ENCODE data around the gene ZG16B. TPM values are rescaled to one million over a fixed set of nuclear protein-coding genes. Genes with fewer than 3 reads are reported as not detected.

ZG16B gene
- total RNA-seq, 4 donors from 2014 or later: 17.7 to 80.5 (median 23.4) TPM

DNA sequence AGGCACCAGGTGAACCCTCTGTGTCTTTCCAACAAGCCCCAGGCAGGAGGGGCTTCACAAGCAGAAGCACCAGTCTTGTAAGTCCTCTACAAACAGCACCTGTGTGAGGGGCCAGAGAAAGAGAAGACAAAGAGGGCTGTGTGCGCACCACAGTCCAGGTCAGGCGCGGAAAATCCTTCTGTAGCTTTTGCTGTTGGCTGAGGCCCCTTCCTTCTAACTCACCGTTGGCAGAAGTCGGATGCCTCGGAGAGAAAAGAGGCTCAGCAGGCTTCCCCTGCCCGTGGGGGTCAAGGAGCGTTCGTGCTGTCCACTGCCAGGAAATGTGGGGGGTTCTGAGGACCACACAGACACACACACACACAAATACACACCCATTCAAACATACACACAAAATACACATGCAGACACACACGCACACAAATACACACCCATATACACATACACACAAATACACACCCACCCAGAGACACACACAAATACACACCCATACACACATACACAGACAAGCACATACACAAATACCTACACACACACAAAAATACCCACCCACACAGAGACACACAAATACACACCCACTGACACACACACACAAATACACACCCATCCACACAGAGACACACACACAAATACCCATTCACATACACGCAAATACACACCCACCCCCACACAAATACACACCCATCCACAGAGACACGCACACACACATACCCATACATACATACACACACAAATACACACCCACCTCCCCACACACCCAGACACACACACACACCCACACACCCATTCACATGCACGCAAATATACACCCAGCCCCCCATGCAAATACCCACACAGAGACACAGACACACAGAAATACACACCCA is 6.8 kb downstream of the ZG16B start:
- WGBS: 84% methylated on average over 8 of the region's 13 CpGs
- Histone ChIP-seq H3K4me1 (peaks cover 20% of the 10 kb centered on the region), H3K27ac (peak overlapping the region; percentile 73), H3K9me3 (no peaks in the 10 kb centered on the region), H3K27me3 (peaks cover 32% of the 10 kb centered on the region), H3K36me3 (no peaks in the 10 kb centered on the region), H3K4me3 (no peak overlapping the region)
- TF ChIP-seq, protein P1, sequence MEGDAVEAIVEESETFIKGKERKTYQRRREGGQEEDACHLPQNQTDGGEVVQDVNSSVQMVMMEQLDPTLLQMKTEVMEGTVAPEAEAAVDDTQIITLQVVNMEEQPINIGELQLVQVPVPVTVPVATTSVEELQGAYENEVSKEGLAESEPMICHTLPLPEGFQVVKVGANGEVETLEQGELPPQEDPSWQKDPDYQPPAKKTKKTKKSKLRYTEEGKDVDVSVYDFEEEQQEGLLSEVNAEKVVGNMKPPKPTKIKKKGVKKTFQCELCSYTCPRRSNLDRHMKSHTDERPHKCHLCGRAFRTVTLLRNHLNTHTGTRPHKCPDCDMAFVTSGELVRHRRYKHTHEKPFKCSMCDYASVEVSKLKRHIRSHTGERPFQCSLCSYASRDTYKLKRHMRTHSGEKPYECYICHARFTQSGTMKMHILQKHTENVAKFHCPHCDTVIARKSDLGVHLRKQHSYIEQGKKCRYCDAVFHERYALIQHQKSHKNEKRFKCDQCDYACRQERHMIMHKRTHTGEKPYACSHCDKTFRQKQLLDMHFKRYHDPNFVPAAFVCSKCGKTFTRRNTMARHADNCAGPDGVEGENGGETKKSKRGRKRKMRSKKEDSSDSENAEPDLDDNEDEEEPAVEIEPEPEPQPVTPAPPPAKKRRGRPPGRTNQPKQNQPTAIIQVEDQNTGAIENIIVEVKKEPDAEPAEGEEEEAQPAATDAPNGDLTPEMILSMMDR (IDR thresholded peaks at IDR 0.05): no peak
- no peak for TF ChIP-seq POLR2A (IDR thresholded peaks at IDR 0.05)
- TF ChIP-seq EP300 (IDR thresholded peaks at IDR 0.05): no peak
- no peak for DNase-seq (ENCODE audit: low spot score in 2 of 2)

DNA sequence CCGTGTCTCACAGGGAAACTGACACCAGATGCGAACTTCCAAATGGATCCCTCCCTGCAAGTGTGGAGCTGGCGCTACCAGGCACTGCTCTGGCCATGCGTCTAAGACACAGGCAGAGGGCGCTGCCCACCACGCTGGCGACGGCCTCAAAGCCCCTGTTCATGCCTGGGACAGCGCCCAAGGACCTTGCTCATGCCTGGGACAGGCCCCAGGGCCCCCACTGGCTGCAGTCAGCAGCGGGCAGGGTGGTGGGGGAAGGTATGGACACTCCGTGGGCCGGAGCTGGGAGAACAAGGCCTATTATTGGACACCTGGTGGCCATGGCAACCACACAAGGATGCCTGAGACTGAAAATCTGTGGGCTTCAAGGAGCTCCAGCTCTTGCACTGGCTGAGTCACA is 8.8 kb downstream of the ZG16B start:
- WGBS: 0% methylated on average over 1 of the region's 12 CpGs
- peaks cover 22% of the 10 kb centered on the region for H3K27me3 ChIP-seq
- H3K27ac ChIP-seq: no peak overlapping the region
- H3K4me3 ChIP-seq: no peak overlapping the region
- no peaks in the 10 kb centered on the region for H3K36me3 ChIP-seq
- no peaks in the 10 kb centered on the region for H3K9me3 ChIP-seq
- TF ChIP-seq, protein P1 (IDR thresholded peaks at IDR 0.05): peak; percentile 59 to 68
- TF ChIP-seq POLR2A (IDR thresholded peaks at IDR 0.05): no peak
- peaks cover 26% of the 10 kb centered on the region for H3K4me1 ChIP-seq
- DNase-seq (ENCODE audit: low spot score in 2 of 2): no peak

DNA sequence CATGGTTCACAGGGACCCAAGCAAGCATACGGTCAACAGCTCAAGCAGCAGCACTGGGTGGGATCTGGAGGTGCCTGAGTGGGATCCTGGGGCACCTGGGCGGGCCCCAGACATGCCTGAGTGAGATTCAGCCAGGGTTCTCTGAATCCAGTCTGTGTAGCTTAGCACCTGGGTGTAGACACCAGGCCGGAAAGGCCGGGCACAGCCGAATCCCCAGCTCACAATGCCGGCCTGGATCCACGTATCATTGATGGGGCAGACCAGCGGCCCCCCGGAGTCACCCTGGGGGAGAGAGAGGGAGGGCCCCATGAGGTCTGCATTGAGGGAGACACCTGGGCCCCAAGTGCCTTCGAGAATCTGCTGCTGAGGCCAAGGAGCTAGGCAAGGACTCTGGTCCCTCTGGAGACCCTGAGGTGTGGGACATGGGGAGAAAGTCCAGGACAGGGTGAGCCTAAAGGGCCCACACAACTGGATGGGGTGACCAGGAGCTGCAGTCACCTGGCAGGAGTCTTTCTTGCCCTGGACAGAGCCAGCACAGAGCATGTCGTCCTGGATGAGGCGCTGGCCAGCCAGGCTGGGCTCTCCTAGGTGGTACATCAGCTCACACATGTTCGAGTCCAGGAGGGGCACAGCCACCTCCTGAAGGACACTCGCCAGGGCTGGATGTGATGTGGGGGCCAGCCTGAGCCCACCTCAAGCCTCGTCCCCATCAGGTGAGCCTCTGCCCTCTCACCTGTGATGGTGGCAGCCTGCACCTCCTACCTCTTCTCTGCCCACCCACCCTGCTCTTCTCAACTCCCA is 9.7 kb downstream of the ZG16B start:
- Histone ChIP-seq H3K27ac (no peak overlapping the region), H3K27me3 (peaks cover 22% of the 10 kb centered on the region), H3K36me3 (no peaks in the 10 kb centered on the region), H3K4me3 (no peak overlapping the region), H3K4me1 (peaks cover 26% of the 10 kb centered on the region), H3K9me3 (no peaks in the 10 kb centered on the region)
- no peak for DNase-seq (ENCODE audit: low spot score in 2 of 2)
- no peak for TF ChIP-seq POLR2AphosphoS5 (IDR thresholded peaks at IDR 0.05)
- no peak for TF ChIP-seq POLR2A (IDR thresholded peaks at IDR 0.05)
- TF ChIP-seq, protein P1 (IDR thresholded peaks at IDR 0.05): no peak
- TF ChIP-seq EP300 (IDR thresholded peaks at IDR 0.05): no peak
- 84% methylated on average over 13 of the region's 15 CpGs for WGBS

DNA sequence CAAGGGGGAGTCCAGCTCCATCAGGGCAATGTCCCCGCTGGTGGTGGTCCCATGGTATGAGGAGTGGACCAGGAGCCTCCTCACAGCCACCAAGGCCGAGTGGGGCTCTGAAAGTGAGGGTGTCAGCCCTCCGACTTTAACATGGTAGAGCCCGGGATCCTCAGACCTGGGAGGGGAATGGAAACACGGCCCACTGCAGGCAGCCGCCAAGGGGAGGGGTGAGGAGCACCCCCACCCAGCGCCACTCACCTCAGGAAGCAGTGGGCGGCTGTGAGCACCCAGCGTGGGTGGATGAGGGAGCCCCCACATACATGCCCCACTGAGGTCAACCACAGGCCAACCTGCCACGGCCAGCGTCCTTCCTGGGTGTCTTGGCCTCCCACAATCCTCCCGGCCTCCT is 10.8 kb downstream of the ZG16B start:
- TF ChIP-seq EP300 (IDR thresholded peaks at IDR 0.05) (no peak), POLR2A (IDR thresholded peaks at IDR 0.05) (no peak), POLR2AphosphoS5 (IDR thresholded peaks at IDR 0.05) (no peak)
- TF ChIP-seq, protein P1 (IDR thresholded peaks at IDR 0.05): no peak
- WGBS: 69% methylated on average over 8 of the region's 12 CpGs
- peaks cover 19% of the 10 kb centered on the region for H3K4me1 ChIP-seq
- H3K27ac ChIP-seq: no peak overlapping the region
- no peaks in the 10 kb centered on the region for H3K9me3 ChIP-seq
- no peak overlapping the region for H3K4me3 ChIP-seq
- H3K27me3 ChIP-seq: peaks cover 22% of the 10 kb centered on the region
- H3K36me3 ChIP-seq: no peaks in the 10 kb centered on the region
- no peak for DNase-seq (ENCODE audit: low spot score in 2 of 2)
